Measurements from ENCODE around the gene ACACA. TPM values are rescaled to one million over a fixed set of nuclear protein-coding genes. Genes with fewer than 3 reads are reported as not detected.

Gene ACACA
- total RNA-seq, 1 experiment from 2014 or later: 84.2 TPM

- Histone ChIP-seq H3K9me3 (ENCODE audit: low read length) (no peaks in the 10 kb centered on the region), H3K27ac (ENCODE audit: low read length) (no peak overlapping the region), H3K4me2 (ENCODE audit: low read depth, low read length, poor library complexity, severe bottlenecking) (no peak overlapping the region), H3K9me2 (replicated peaks; ENCODE audit: insufficient read depth, low read length) (no peaks in the 10 kb centered on the region), H4K20me1 (ENCODE audit: insufficient read depth, low read depth, low read length) (no peaks in the 10 kb centered on the region), H3K9ac (ENCODE audit: low read length) (no peak overlapping the region), H3K79me2 (ENCODE audit: low read length) (0 out of 2 replicates have a peak, but pooled peaks cover 4% of the 10 kb centered on the region), H2AFZ (ENCODE audit: low read length) (no peak overlapping the region), H3K27me3 (ENCODE audit: low read length) (no peaks in the 10 kb centered on the region), H3K36me3 (ENCODE audit: insufficient read depth, low read length) (peaks cover 28% of the 10 kb centered on the region), H3K4me3 (ENCODE audit: low read length) (no peak overlapping the region), H3K4me1 (ENCODE audit: low read length) (peaks cover 10% of the 10 kb centered on the region; the same call in 1 of the 2 replicates)
- DNase-seq: no peak
These were observed 288.1 kb downstream of the ACACA start for GRCh38 chr17:37118366-37119137.

- no peak overlapping the region for H3K4me3 ChIP-seq (ENCODE audit: low read length)
- H3K27ac ChIP-seq (ENCODE audit: low read length): 0 out of 2 replicates have a peak overlapping the region, but pooled peaks have one; percentile 13
- no peaks in the 10 kb centered on the region for H3K27me3 ChIP-seq (ENCODE audit: low read length)
- H3K4me1 ChIP-seq (ENCODE audit: low read length): peaks cover 10% of the 10 kb centered on the region; the same call in 1 of the 2 replicates
- H3K9me2 ChIP-seq (replicated peaks; ENCODE audit: insufficient read depth, low read length): no peaks in the 10 kb centered on the region
- no peaks in the 10 kb centered on the region for H3K9me3 ChIP-seq (ENCODE audit: low read length)
- H2AFZ ChIP-seq (ENCODE audit: low read length): no peak overlapping the region
- H3K79me2 ChIP-seq (ENCODE audit: low read length): 0 out of 2 replicates have a peak, but pooled peaks cover 4% of the 10 kb centered on the region
- no peak for DNase-seq
- H3K36me3 ChIP-seq (ENCODE audit: insufficient read depth, low read length): peaks cover 31% of the 10 kb centered on the region
- no peaks in the 10 kb centered on the region for H4K20me1 ChIP-seq (ENCODE audit: insufficient read depth, low read depth, low read length)
- H3K9ac ChIP-seq (ENCODE audit: low read length): no peak overlapping the region
- no peak overlapping the region for H3K4me2 ChIP-seq (ENCODE audit: low read depth, low read length, poor library complexity, severe bottlenecking)
These were observed 289.1 kb downstream of the ACACA start for GRCh38 chr17:37117373-37118142.

GRCh38 chr17:37116671-37117185 is 289.9 kb downstream of the ACACA start:
- DNase-seq: no peak
- Histone ChIP-seq H3K4me2 (ENCODE audit: low read depth, low read length, poor library complexity, severe bottlenecking) (no peak overlapping the region), H3K27me3 (ENCODE audit: low read length) (no peaks in the 10 kb centered on the region)

GRCh38 chr17:37111329-37111728 is 295.3 kb downstream of the ACACA start:
- DNase-seq: no peak
- Histone ChIP-seq H3K9me2 (replicated peaks; ENCODE audit: insufficient read depth, low read length) (no peaks in the 10 kb centered on the region), H3K4me2 (ENCODE audit: low read depth, low read length, poor library complexity, severe bottlenecking) (no peak overlapping the region), H3K27me3 (ENCODE audit: low read length) (no peaks in the 10 kb centered on the region), H3K27ac (ENCODE audit: low read length) (no peak overlapping the region), H3K4me1 (ENCODE audit: low read length) (peaks cover 4% of the 10 kb centered on the region), H3K79me2 (ENCODE audit: low read length) (no peaks in the 10 kb centered on the region), H3K4me3 (ENCODE audit: low read length) (no peak overlapping the region), H4K20me1 (ENCODE audit: insufficient read depth, low read depth, low read length) (no peaks in the 10 kb centered on the region), H3K9ac (ENCODE audit: low read length) (no peak overlapping the region), H2AFZ (ENCODE audit: low read length) (no peak overlapping the region), H3K9me3 (ENCODE audit: low read length) (no peaks in the 10 kb centered on the region), H3K36me3 (ENCODE audit: insufficient read depth, low read length) (peaks cover 34% of the 10 kb centered on the region; the same call in 1 of the 2 replicates)

More at GRCh38 chr17:37116671-37117185, 289.9 kb downstream of the ACACA start:
- no peaks in the 10 kb centered on the region for H3K9me3 ChIP-seq (ENCODE audit: low read length)
- H3K79me2 ChIP-seq (ENCODE audit: low read length): 0 out of 2 replicates have a peak, but pooled peaks cover 4% of the 10 kb centered on the region
- H3K4me3 ChIP-seq (ENCODE audit: low read length): no peak overlapping the region
- peaks cover 10% of the 10 kb centered on the region; the same call in 1 of the 2 replicates for H3K4me1 ChIP-seq (ENCODE audit: low read length)
- no peak overlapping the region for H3K9ac ChIP-seq (ENCODE audit: low read length)
- H3K36me3 ChIP-seq (ENCODE audit: insufficient read depth, low read length): peaks cover 27% of the 10 kb centered on the region
- H3K27ac ChIP-seq (ENCODE audit: low read length): no peak overlapping the region
- H2AFZ ChIP-seq (ENCODE audit: low read length): no peak overlapping the region
- H3K9me2 ChIP-seq (replicated peaks; ENCODE audit: insufficient read depth, low read length): no peaks in the 10 kb centered on the region
- H4K20me1 ChIP-seq (ENCODE audit: insufficient read depth, low read depth, low read length): no peaks in the 10 kb centered on the region

GRCh38 chr17:37110746-37111145 is 295.9 kb downstream of the ACACA start:
- H3K4me3 ChIP-seq (ENCODE audit: low read length): no peak overlapping the region
- no peaks in the 10 kb centered on the region for H3K9me2 ChIP-seq (replicated peaks; ENCODE audit: insufficient read depth, low read length)
- peaks cover 6% of the 10 kb centered on the region for H3K4me1 ChIP-seq (ENCODE audit: low read length)
- no peak overlapping the region for H3K4me2 ChIP-seq (ENCODE audit: low read depth, low read length, poor library complexity, severe bottlenecking)
- no peak for DNase-seq
- no peak overlapping the region for H2AFZ ChIP-seq (ENCODE audit: low read length)
- H3K9me3 ChIP-seq (ENCODE audit: low read length): no peaks in the 10 kb centered on the region
- H3K27ac ChIP-seq (ENCODE audit: low read length): no peak overlapping the region
- H3K79me2 ChIP-seq (ENCODE audit: low read length): no peaks in the 10 kb centered on the region
- peaks cover 34% of the 10 kb centered on the region; the same call in 1 of the 2 replicates for H3K36me3 ChIP-seq (ENCODE audit: insufficient read depth, low read length)
- no peaks in the 10 kb centered on the region for H3K27me3 ChIP-seq (ENCODE audit: low read length)
- no peak overlapping the region for H3K9ac ChIP-seq (ENCODE audit: low read length)
- H4K20me1 ChIP-seq (ENCODE audit: insufficient read depth, low read depth, low read length): no peaks in the 10 kb centered on the region

- Histone ChIP-seq H3K27me3 (ENCODE audit: low read length) (no peaks in the 10 kb centered on the region), H2AFZ (ENCODE audit: low read length) (no peak overlapping the region), H3K36me3 (ENCODE audit: insufficient read depth, low read length) (peaks cover 34% of the 10 kb centered on the region; the same call in 1 of the 2 replicates), H3K79me2 (ENCODE audit: low read length) (no peaks in the 10 kb centered on the region), H3K9ac (ENCODE audit: low read length) (no peak overlapping the region), H3K27ac (ENCODE audit: low read length) (no peak overlapping the region), H4K20me1 (ENCODE audit: insufficient read depth, low read depth, low read length) (no peaks in the 10 kb centered on the region), H3K4me1 (ENCODE audit: low read length) (peaks cover 6% of the 10 kb centered on the region), H3K4me3 (ENCODE audit: low read length) (no peak overlapping the region), H3K9me3 (ENCODE audit: low read length) (no peaks in the 10 kb centered on the region), H3K4me2 (ENCODE audit: low read depth, low read length, poor library complexity, severe bottlenecking) (no peak overlapping the region), H3K9me2 (replicated peaks; ENCODE audit: insufficient read depth, low read length) (no peaks in the 10 kb centered on the region)
- DNase-seq: no peak
These were observed 296.6 kb downstream of the ACACA start for GRCh38 chr17:37109731-37110710.

GRCh38 chr17:37109106-37109505 is 297.5 kb downstream of the ACACA start:
- H3K27me3 ChIP-seq (ENCODE audit: low read length): no peaks in the 10 kb centered on the region
- H3K9me3 ChIP-seq (ENCODE audit: low read length): no peaks in the 10 kb centered on the region
- H3K79me2 ChIP-seq (ENCODE audit: low read length): no peaks in the 10 kb centered on the region
- DNase-seq: no peak
- no peak overlapping the region for H3K9ac ChIP-seq (ENCODE audit: low read length)
- peaks cover 6% of the 10 kb centered on the region for H3K4me1 ChIP-seq (ENCODE audit: low read length)
- H3K9me2 ChIP-seq (replicated peaks; ENCODE audit: insufficient read depth, low read length): no peaks in the 10 kb centered on the region
- H2AFZ ChIP-seq (ENCODE audit: low read length): no peak overlapping the region
- H3K4me3 ChIP-seq (ENCODE audit: low read length): no peak overlapping the region
- H3K4me2 ChIP-seq (ENCODE audit: low read depth, low read length, poor library complexity, severe bottlenecking): no peak overlapping the region
- H3K27ac ChIP-seq (ENCODE audit: low read length): no peak overlapping the region
- H3K36me3 ChIP-seq (ENCODE audit: insufficient read depth, low read length): peaks cover 40% of the 10 kb centered on the region; the same call in 1 of the 2 replicates
- no peaks in the 10 kb centered on the region for H4K20me1 ChIP-seq (ENCODE audit: insufficient read depth, low read depth, low read length)
